Liver (tissue), 9 donors: ENCODE results near the gene ABCA13. TPM values are rescaled to one million over a fixed set of nuclear protein-coding genes. Genes with fewer than 3 reads are reported as not detected.

Experiments
- DNase-seq: peaks from one replicate; pipeline ENCODE4 v3.0.0-alpha.2; 2017; ENCODE audit warnings: low spot score
- H3K27ac ChIP-seq, 2 donors: one replicate each; pipeline ENCODE4 v1.7.0; 2013; ENCODE audit warnings: inconsistent platforms in 2 of 2, low read length in 2 of 2, control low read depth in 1 of 2, low read depth in 1 of 2, mild to moderate bottlenecking in 1 of 2
- H3K27me3 ChIP-seq, 4 donors: one replicate each; pipeline versions ENCODE4 v1.6.1 to v1.7.0; 2013; ENCODE audit warnings: low read length in 3 of 4, inconsistent platforms in 1 of 4, mild to moderate bottlenecking in 1 of 4, moderate library complexity in 1 of 4; ENCODE audit not compliant: control insufficient read depth in 4 of 4, insufficient read depth in 4 of 4
- H3K36me3 ChIP-seq, 4 donors: one replicate each; pipeline versions ENCODE4 v1.6.1 to v1.7.0; 2013; ENCODE audit warnings: low read length in 3 of 4, mild to moderate bottlenecking in 3 of 4, low read depth in 1 of 4, moderate library complexity in 1 of 4; ENCODE audit not compliant: control insufficient read depth in 4 of 4, insufficient read depth in 3 of 4
- H3K4me1 ChIP-seq, 4 donors: one replicate each; pipeline versions ENCODE4 v1.6.1 to v1.7.0; 2013; ENCODE audit warnings: low read length in 3 of 4, mild to moderate bottlenecking in 3 of 4, moderate library complexity in 1 of 4; ENCODE audit not compliant: control insufficient read depth in 4 of 4, insufficient read depth in 4 of 4
- H3K4me3 ChIP-seq, 3 donors: one replicate each; pipeline versions ENCODE4 v1.6.1 to v1.7.0; 2013; ENCODE audit warnings: low read length in 3 of 3, control low read depth in 1 of 3, low read depth in 1 of 3, mild to moderate bottlenecking in 1 of 3
- H3K9ac ChIP-seq, 2 donors: one replicate each; pipeline ENCODE4 v1.7.0; 2013; ENCODE audit warnings: low read length in 2 of 2, mild to moderate bottlenecking in 2 of 2, moderate library complexity in 2 of 2, control low read depth in 1 of 2, low read depth in 1 of 2
- H3K9me3 ChIP-seq, 4 donors: one replicate each; pipeline versions ENCODE4 v1.6.1 to v1.7.0; 2013; ENCODE audit warnings: low read length in 3 of 4; ENCODE audit not compliant: control insufficient read depth in 4 of 4
- FOXA1 ChIP-seq: IDR thresholded peaks from 2 replicates; pipeline ENCODE4 v1.6.1; 2016; ENCODE audit warnings: antibody characterized with exemption
- FOXA2 ChIP-seq: IDR thresholded peaks from 2 replicates; pipeline ENCODE4 v1.6.1; 2016; ENCODE audit warnings: antibody characterized with exemption
- GABPA ChIP-seq, 2 donors: IDR thresholded peaks in 1 of 2; conservative IDR thresholded peaks in 1 of 2; 2 replicates each; pipeline ENCODE4 v1.6.1; 2016; ENCODE audit warnings: antibody characterized with exemption in 2 of 2, mild to moderate bottlenecking in 1 of 2, moderate library complexity in 1 of 2
- HNF4A ChIP-seq, 2 donors: conservative IDR thresholded peaks; 2 replicates each; pipeline ENCODE4 v1.6.1; 2016; ENCODE audit warnings: antibody characterized with exemption in 2 of 2, mild to moderate bottlenecking in 2 of 2
- HNF4G ChIP-seq: IDR thresholded peaks from 2 replicates; pipeline ENCODE4 v1.6.1; 2016; ENCODE audit warnings: antibody characterized with exemption
- NR2F2 ChIP-seq: IDR thresholded peaks from 2 replicates; pipeline ENCODE4 v1.6.1; 2016; ENCODE audit warnings: antibody characterized with exemption
- RAD21 ChIP-seq, 2 donors: IDR thresholded peaks; 2 replicates each; pipeline ENCODE4 v1.6.1; 2016; ENCODE audit warnings: antibody characterized with exemption in 2 of 2, mild to moderate bottlenecking in 2 of 2
- RXRA ChIP-seq, 2 donors: IDR thresholded peaks; 2 replicates each; pipeline ENCODE4 v1.6.1; 2017 to 2018; ENCODE audit warnings: antibody characterized with exemption in 2 of 2, mild to moderate bottlenecking in 1 of 2
- SP1 ChIP-seq: IDR thresholded peaks from 2 replicates; pipeline ENCODE4 v1.6.1; 2018; ENCODE audit warnings: antibody characterized with exemption, mild to moderate bottlenecking
- TAF1 ChIP-seq: conservative IDR thresholded peaks from 2 replicates; pipeline ENCODE4 v1.6.1; 2016; ENCODE audit warnings: antibody characterized with exemption, mild to moderate bottlenecking
- YY1 ChIP-seq: IDR thresholded peaks from 2 replicates; pipeline ENCODE4 v1.6.1; 2016; ENCODE audit warnings: antibody characterized with exemption, mild to moderate bottlenecking
- WGBS: extraction: QIAGEN DNeasy Blood & Tissue Kit; methylation state at CpG from one replicate; pipeline ENCODE4 v1.1.7; 2013; 5-methylcytosine and 5-hydroxymethylcytosine counted together
- polyA plus RNA-seq, 2 donors: library from polyadenylated mRNA; stranded (reverse) in 1 of 2; unstranded in 1 of 2; fragments of 200-250 nt in 1 of 2; fragments of >200 nt in 1 of 2; fragmentation: Nextera tagmentation in 1 of 2; extraction: Ambion mirVana in 1 of 2; gene quantifications; one replicate each; pipeline versions ENCODE4 v1.2.1 to v1.2.3, GENCODE V29; 2013 to 2015
- total RNA-seq, 2 donors: library from RNA; depleted of rRNA; stranded (reverse); fragments of >200 nt; gene quantifications; one replicate each; pipeline ENCODE4 v1.2.3, GENCODE V29; 2014
- TF ChIP-seq, protein P1 (sequence below): IDR thresholded peaks from 2 replicates; pipeline ENCODE4 v1.6.1; 2016; ENCODE audit warnings: antibody characterized with exemption
- TF ChIP-seq, protein P2 (sequence below): IDR thresholded peaks from 2 replicates; pipeline ENCODE4 v1.6.1; 2016; ENCODE audit warnings: antibody characterized with exemption, mild to moderate bottlenecking
- TF ChIP-seq, protein P3 (sequence below): IDR thresholded peaks from 2 replicates; pipeline ENCODE4 v1.6.1; 2016; ENCODE audit warnings: antibody characterized with exemption
- TF ChIP-seq, protein P4 (sequence below): fragments of 150-350 bp; IDR thresholded peaks from 2 replicates; pipeline ENCODE4 v1.5.1; 2017; ENCODE audit warnings: improper control_type of control experiment, low read depth, low read length; ENCODE audit not compliant: missing input control
- donor health status: healthy.
- donor health status: healthy.
- donor health status: healthy.
- donor health status: healthy.
- donor health status: healthy.

The ABCA13 gene
- total and polyA plus RNA-seq, 4 donors: 0.22 to 1.0 (median 0.66) TPM

DNA sequence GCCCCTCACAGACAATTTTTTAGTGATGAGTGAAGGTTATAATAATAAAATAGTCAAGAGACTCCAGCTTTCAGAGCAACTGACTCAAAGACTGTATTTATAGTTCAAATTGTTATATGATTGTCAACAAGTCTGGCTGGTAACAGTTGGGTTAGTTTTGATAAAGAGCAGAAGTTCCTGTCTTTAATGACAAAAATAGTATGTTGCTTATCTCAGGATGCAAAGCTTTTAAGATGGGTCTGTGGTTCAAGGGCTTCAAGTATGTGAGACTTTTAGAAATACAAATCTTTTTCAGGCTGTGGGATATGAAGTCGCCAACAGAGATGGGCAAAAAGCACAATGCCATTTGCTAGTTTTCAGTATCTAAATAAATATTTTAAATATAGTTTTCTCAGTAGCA lies 118.4 kb downstream of the ABCA13 start:
- H3K9me3 ChIP-seq: no peaks in the 10 kb centered on the region
- no peak overlapping the region for H3K27ac ChIP-seq
- H3K27me3 ChIP-seq: peaks cover 0 to 5% (median 1%) of the 10 kb centered on the region in 4 donors
- no peak overlapping the region for H3K9ac ChIP-seq
- H3K4me3 ChIP-seq: no peak overlapping the region
- no peaks in the 10 kb centered on the region for H3K36me3 ChIP-seq
- no peak for DNase-seq
- TF ChIP-seq FOXA2 (no peak), GABPA (IDR thresholded peaks at IDR 0.05 in 1 of 2, conservative IDR thresholded peaks at IDR 0.05 in 1 of 2) (no peak), TAF1 (no peak), FOXA1 (no peak)
- TF ChIP-seq, protein P1, sequence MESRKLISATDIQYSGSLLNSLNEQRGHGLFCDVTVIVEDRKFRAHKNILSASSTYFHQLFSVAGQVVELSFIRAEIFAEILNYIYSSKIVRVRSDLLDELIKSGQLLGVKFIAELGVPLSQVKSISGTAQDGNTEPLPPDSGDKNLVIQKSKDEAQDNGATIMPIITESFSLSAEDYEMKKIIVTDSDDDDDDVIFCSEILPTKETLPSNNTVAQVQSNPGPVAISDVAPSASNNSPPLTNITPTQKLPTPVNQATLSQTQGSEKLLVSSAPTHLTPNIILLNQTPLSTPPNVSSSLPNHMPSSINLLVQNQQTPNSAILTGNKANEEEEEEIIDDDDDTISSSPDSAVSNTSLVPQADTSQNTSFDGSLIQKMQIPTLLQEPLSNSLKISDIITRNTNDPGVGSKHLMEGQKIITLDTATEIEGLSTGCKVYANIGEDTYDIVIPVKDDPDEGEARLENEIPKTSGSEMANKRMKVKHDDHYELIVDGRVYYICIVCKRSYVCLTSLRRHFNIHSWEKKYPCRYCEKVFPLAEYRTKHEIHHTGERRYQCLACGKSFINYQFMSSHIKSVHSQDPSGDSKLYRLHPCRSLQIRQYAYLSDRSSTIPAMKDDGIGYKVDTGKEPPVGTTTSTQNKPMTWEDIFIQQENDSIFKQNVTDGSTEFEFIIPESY: no peak
- TF ChIP-seq, protein P2, sequence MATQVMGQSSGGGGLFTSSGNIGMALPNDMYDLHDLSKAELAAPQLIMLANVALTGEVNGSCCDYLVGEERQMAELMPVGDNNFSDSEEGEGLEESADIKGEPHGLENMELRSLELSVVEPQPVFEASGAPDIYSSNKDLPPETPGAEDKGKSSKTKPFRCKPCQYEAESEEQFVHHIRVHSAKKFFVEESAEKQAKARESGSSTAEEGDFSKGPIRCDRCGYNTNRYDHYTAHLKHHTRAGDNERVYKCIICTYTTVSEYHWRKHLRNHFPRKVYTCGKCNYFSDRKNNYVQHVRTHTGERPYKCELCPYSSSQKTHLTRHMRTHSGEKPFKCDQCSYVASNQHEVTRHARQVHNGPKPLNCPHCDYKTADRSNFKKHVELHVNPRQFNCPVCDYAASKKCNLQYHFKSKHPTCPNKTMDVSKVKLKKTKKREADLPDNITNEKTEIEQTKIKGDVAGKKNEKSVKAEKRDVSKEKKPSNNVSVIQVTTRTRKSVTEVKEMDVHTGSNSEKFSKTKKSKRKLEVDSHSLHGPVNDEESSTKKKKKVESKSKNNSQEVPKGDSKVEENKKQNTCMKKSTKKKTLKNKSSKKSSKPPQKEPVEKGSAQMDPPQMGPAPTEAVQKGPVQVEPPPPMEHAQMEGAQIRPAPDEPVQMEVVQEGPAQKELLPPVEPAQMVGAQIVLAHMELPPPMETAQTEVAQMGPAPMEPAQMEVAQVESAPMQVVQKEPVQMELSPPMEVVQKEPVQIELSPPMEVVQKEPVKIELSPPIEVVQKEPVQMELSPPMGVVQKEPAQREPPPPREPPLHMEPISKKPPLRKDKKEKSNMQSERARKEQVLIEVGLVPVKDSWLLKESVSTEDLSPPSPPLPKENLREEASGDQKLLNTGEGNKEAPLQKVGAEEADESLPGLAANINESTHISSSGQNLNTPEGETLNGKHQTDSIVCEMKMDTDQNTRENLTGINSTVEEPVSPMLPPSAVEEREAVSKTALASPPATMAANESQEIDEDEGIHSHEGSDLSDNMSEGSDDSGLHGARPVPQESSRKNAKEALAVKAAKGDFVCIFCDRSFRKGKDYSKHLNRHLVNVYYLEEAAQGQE: no peak
- 72% methylated on average over 1 of the region's 1 CpG for WGBS
- no peaks in the 10 kb centered on the region for H3K4me1 ChIP-seq

DNA sequence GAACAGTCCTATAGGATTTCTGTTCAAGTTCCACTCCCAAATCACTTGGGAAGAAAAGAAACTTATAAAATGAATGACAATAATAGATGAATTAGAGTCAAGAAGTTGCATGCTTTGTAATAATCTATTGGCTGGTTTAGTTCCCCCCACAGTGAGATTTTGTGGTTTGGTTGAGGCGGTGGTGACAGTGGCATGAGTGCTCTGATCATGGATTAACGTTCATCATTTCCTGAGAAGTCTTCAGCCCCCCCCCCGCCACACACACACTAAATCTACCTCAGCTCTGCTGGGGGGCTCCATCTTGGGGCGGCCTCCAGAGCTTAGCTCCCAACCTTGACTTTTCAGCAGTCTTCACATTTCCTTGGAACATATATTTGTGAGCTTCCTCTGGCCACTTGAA lies 121.7 kb downstream of the ABCA13 start:
- Histone ChIP-seq H3K4me1 (no peaks in the 10 kb centered on the region), H3K9me3 (no peaks in the 10 kb centered on the region), H3K36me3 (no peaks in the 10 kb centered on the region), H3K27ac (no peak overlapping the region), H3K27me3 (peaks cover 0 to 2% (median 0%) of the 10 kb centered on the region in 4 donors), H3K9ac (no peak overlapping the region), H3K4me3 (no peak overlapping the region)
- 51% methylated on average over 4 of the region's 4 CpGs for WGBS
- TF ChIP-seq HNF4G: no peak
- TF ChIP-seq, protein P3, sequence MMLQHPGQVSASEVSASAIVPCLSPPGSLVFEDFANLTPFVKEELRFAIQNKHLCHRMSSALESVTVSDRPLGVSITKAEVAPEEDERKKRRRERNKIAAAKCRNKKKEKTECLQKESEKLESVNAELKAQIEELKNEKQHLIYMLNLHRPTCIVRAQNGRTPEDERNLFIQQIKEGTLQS: no peak
- no peak for TF ChIP-seq NR2F2
- TF ChIP-seq TAF1: no peak
- TF ChIP-seq GABPA (IDR thresholded peaks at IDR 0.05 in 1 of 2, conservative IDR thresholded peaks at IDR 0.05 in 1 of 2): no peak
- TF ChIP-seq, protein P4, sequence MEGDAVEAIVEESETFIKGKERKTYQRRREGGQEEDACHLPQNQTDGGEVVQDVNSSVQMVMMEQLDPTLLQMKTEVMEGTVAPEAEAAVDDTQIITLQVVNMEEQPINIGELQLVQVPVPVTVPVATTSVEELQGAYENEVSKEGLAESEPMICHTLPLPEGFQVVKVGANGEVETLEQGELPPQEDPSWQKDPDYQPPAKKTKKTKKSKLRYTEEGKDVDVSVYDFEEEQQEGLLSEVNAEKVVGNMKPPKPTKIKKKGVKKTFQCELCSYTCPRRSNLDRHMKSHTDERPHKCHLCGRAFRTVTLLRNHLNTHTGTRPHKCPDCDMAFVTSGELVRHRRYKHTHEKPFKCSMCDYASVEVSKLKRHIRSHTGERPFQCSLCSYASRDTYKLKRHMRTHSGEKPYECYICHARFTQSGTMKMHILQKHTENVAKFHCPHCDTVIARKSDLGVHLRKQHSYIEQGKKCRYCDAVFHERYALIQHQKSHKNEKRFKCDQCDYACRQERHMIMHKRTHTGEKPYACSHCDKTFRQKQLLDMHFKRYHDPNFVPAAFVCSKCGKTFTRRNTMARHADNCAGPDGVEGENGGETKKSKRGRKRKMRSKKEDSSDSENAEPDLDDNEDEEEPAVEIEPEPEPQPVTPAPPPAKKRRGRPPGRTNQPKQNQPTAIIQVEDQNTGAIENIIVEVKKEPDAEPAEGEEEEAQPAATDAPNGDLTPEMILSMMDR: no peak
- TF ChIP-seq HNF4A (conservative IDR thresholded peaks at IDR 0.05): no peak
- TF ChIP-seq RXRA (IDR thresholded peaks at IDR 0.05): no peak
- no peak for TF ChIP-seq FOXA2
- no peak for TF ChIP-seq RAD21 (IDR thresholded peaks at IDR 0.05)
- TF ChIP-seq YY1: no peak
- TF ChIP-seq SP1: no peak
- no peak for DNase-seq
